Measurements from ENCODE around the gene ZNF730. TPM values are rescaled to one million over a fixed set of nuclear protein-coding genes. Genes with fewer than 3 reads are reported as not detected.

Gene ZNF730
- total and polyA plus RNA-seq, 9 of the 15 experiments (the other 6 are each of a cell fraction or from before 2014, with no cell fraction given) = 0.28 to 2.0 (median 0.56) TPM

DNA sequence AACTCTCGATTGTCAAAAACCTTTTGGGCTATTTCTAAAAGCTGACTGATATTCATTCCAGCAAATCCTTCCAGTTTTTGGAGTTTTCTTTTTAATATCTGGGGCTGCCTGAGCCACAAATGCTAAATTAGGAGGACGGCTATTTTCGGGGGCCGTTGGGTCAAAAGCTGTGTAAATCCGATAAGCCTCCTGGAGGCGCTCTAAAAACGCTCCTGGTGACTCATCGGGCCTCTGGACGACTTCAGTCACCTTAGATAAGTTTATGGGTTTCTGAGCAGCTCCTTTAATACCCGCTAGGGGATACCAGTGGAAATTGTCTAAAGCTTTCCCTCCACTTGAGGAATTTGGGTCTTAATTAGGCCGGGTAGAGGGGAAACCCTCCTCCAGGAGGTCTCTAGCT lies 66.4 kb downstream of the ZNF730 start (continued):
- TF ChIP-seq PRPF4 (IDR thresholded peaks at IDR 0.05; ENCODE audit: insufficient read depth, low read depth, low read length, poor library complexity, severe bottlenecking) = no peak
- no peak for TF ChIP-seq KAT2B (IDR thresholded peaks at IDR 0.05; ENCODE audit: low read depth, low read length)
- TF ChIP-seq, protein P1, sequence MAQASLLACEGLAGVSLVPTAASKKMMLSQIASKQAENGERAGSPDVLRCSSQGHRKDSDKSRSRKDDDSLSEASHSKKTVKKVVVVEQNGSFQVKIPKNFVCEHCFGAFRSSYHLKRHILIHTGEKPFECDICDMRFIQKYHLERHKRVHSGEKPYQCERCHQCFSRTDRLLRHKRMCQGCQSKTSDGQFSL (CRISPR knock-in tag; IDR thresholded peaks at IDR 0.05) = no peak
- TF ChIP-seq, protein P1 (tag; IDR thresholded peaks at IDR 0.05) = no peak
- no peak for TF ChIP-seq SAFB2 (IDR thresholded peaks at IDR 0.05; ENCODE audit: borderline replicate concordance, low read depth, low read length, severe bottlenecking)
- TF ChIP-seq FOXA3 (CRISPR knock-in tag; conservative IDR thresholded peaks at IDR 0.05 in 1 of 2, IDR thresholded peaks at IDR 0.05 in 1 of 2) = peak in 1 of 2 experiments; percentile 92; a peak in 1 of 4 replicates
- no peak for TF ChIP-seq U2AF1 (optimal IDR thresholded peaks at IDR 0.05; ENCODE audit: low read depth, low read length)
- no peak for TF ChIP-seq SPI1 (IDR thresholded peaks at IDR 0.05; ENCODE audit: borderline replicate concordance, low read depth, low read length)
- TF ChIP-seq, protein P2, sequence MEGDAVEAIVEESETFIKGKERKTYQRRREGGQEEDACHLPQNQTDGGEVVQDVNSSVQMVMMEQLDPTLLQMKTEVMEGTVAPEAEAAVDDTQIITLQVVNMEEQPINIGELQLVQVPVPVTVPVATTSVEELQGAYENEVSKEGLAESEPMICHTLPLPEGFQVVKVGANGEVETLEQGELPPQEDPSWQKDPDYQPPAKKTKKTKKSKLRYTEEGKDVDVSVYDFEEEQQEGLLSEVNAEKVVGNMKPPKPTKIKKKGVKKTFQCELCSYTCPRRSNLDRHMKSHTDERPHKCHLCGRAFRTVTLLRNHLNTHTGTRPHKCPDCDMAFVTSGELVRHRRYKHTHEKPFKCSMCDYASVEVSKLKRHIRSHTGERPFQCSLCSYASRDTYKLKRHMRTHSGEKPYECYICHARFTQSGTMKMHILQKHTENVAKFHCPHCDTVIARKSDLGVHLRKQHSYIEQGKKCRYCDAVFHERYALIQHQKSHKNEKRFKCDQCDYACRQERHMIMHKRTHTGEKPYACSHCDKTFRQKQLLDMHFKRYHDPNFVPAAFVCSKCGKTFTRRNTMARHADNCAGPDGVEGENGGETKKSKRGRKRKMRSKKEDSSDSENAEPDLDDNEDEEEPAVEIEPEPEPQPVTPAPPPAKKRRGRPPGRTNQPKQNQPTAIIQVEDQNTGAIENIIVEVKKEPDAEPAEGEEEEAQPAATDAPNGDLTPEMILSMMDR (IDR thresholded peaks at IDR 0.05 in 2 of 3, conservative IDR thresholded peaks at IDR 0.05 in 1 of 3; ENCODE audit: insufficient read depth in 2 of 3, low read depth in 1 of 3, low read length in 3 of 3) = 0 out of 6 replicates have a peak, but pooled peaks of 1 of the 3 experiments have one; percentile 14
- no peak for TF ChIP-seq ZEB2 (IDR thresholded peaks at IDR 0.05)
- TF ChIP-seq ZSCAN29 (IDR thresholded peaks at IDR 0.05) = no peak
